Measurements from ENCODE around the gene NBPF9.
"Not testable (repeated sequence)": the region's sequence is repeated elsewhere in the genome, so short reads cannot be mapped to it uniquely, and the experiment has no call there.

NBPF9 gene

DNA sequence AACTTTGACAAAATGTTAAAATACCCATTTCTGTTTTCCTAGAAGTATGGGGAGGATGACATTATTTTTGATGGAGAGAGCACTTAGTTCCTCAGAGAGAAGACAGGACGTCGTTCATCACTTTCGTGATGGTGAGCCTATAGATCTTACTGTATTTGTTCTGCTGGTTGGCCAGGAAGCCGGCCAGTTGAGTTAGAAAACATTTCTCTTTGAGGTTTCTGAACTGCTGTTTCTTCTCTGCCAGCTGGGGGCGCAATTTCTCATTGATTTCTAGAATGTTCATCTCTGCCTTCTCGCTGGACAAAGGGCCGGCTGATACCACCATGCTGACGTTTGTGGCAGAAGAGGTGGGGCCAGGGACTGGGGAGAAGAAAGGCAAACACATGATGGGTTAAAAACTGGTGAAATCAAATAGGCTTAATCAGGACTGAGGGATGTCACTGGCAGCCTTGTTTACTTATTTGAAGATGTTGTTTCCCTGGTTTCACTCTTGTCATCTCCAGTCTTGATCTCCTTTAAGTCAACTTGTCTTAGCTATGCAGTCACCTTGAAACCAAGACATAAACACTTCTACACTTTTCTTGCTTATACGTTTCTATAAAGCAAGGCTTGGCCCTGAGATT lies 27.7 kb downstream of the NBPF9 start:
- H3K4me2 ChIP-seq (ENCODE audit: low read length); H3K4me3 ChIP-seq (ENCODE audit: low read depth, low read length); H3K14ac ChIP-seq (ENCODE audit: low read length); H2BK12ac ChIP-seq (ENCODE audit: low read length); H2BK5ac ChIP-seq (ENCODE audit: low read depth, low read length, poor library complexity); H3K23ac ChIP-seq (ENCODE audit: low read length); H3K27me3 ChIP-seq (ENCODE audit: insufficient read depth, low read length); H3K79me2 ChIP-seq (ENCODE audit: control insufficient read depth, insufficient read depth, low read length, poor library complexity); H3K4me1 ChIP-seq (ENCODE audit: control insufficient read depth in 1 of 2, insufficient read depth in 2 of 2, low read length in 2 of 2); H4K91ac ChIP-seq (ENCODE audit: low read depth, low read length); H3K9ac ChIP-seq (ENCODE audit: low read length); H4K8ac ChIP-seq (ENCODE audit: low read depth, low read length); H3K36me3 ChIP-seq (ENCODE audit: control insufficient read depth in 1 of 2, insufficient read depth in 2 of 2, low read length in 2 of 2); H4K12ac ChIP-seq (ENCODE audit: low read depth, low read length); H3K79me1 ChIP-seq (ENCODE audit: low read length); H3K18ac ChIP-seq (ENCODE audit: low read length); H3K4ac ChIP-seq (ENCODE audit: low read depth, low read length); H2BK120ac ChIP-seq (ENCODE audit: insufficient read depth, low read length, poor library complexity); H3K27ac ChIP-seq (ENCODE audit: low read depth, low read length); H2AFZ ChIP-seq (ENCODE audit: insufficient read depth, low read length, poor library complexity); H2AK5ac ChIP-seq (ENCODE audit: low read length); DNase-seq; H3K9me3 ChIP-seq (ENCODE audit: insufficient read depth, low read depth, low read length): not testable (repeated sequence)
- WGBS (ENCODE audit: extremely low coverage, insufficient coverage, insufficient read length), result no CpG with 5 or more reads among the region's 9 CpGs

DNA sequence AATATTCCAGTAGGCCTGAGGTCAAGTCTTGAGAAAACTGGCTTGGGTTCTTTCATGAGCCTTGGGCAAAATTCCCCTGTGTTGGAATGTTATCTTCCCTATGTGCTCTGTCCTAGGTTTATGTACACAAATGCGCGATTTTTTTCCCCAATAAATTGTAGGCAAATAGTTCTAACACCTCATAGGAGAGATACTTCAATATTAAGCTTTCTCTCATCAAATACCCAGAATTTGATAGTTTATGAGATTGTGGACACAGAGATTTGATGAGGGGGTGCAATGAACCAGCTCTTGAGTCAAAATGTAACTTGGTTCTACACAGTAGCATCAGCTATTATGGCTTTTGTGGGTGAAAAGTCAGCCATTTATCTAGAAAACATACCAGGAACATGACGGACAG lies 38.7 kb downstream of the NBPF9 start:
- H3K27ac ChIP-seq (ENCODE audit: low read depth, low read length); H3K79me1 ChIP-seq (ENCODE audit: low read length); H3K4me3 ChIP-seq (ENCODE audit: low read depth, low read length); H3K36me3 ChIP-seq (ENCODE audit: control insufficient read depth in 1 of 2, insufficient read depth in 2 of 2, low read length in 2 of 2); H3K4me1 ChIP-seq (ENCODE audit: control insufficient read depth in 1 of 2, insufficient read depth in 2 of 2, low read length in 2 of 2); H2BK12ac ChIP-seq (ENCODE audit: low read length); H3K79me2 ChIP-seq (ENCODE audit: control insufficient read depth, insufficient read depth, low read length, poor library complexity); H3K4ac ChIP-seq (ENCODE audit: low read depth, low read length); H2BK120ac ChIP-seq (ENCODE audit: insufficient read depth, low read length, poor library complexity); H4K12ac ChIP-seq (ENCODE audit: low read depth, low read length); H4K91ac ChIP-seq (ENCODE audit: low read depth, low read length); H3K23ac ChIP-seq (ENCODE audit: low read length); H3K14ac ChIP-seq (ENCODE audit: low read length); H3K9me3 ChIP-seq (ENCODE audit: insufficient read depth, low read depth, low read length); H3K4me2 ChIP-seq (ENCODE audit: low read length); H3K9ac ChIP-seq (ENCODE audit: low read length); H2BK5ac ChIP-seq (ENCODE audit: low read depth, low read length, poor library complexity); H4K8ac ChIP-seq (ENCODE audit: low read depth, low read length); H3K18ac ChIP-seq (ENCODE audit: low read length); H2AK5ac ChIP-seq (ENCODE audit: low read length); H2AFZ ChIP-seq (ENCODE audit: insufficient read depth, low read length, poor library complexity); H3K27me3 ChIP-seq (ENCODE audit: insufficient read depth, low read length): not testable (repeated sequence)
- DNase-seq, result peak; percentile 0 to 57
- WGBS (ENCODE audit: extremely low coverage, insufficient coverage, insufficient read length), result no CpG with 5 or more reads among the region's 3 CpGs

DNA sequence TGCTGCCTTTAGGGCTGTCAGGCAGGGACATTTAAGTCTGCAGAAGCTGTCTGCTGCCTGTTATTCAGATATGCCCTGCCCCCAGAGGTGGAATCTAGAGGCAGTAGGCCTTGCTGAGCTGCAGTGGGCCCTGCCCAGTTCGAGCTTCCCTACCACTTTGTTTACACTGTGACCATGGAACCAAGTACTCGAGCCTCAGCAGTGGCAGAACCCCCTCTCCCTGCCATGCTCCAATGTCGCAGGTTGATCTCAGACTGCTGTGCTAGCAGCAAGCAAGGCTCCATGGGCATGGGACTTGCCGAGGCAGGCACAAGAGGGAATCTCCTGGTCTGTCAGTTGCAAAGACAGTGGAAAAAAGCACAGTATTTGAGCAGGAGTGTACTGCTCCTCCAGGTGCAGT lies 60.3 kb downstream of the NBPF9 start:
- not testable (repeated sequence) for H3K27ac ChIP-seq (ENCODE audit: low read depth, low read length); H3K9ac ChIP-seq (ENCODE audit: low read length); H3K4me2 ChIP-seq (ENCODE audit: low read length); H4K8ac ChIP-seq (ENCODE audit: low read depth, low read length); H4K12ac ChIP-seq (ENCODE audit: low read depth, low read length); H2AK5ac ChIP-seq (ENCODE audit: low read length); DNase-seq; H3K36me3 ChIP-seq (ENCODE audit: control insufficient read depth in 1 of 2, insufficient read depth in 2 of 2, low read length in 2 of 2); H3K4me1 ChIP-seq (ENCODE audit: control insufficient read depth in 1 of 2, insufficient read depth in 2 of 2, low read length in 2 of 2); H3K27me3 ChIP-seq (ENCODE audit: insufficient read depth, low read length); H3K9me3 ChIP-seq (ENCODE audit: insufficient read depth, low read depth, low read length); H3K4me3 ChIP-seq (ENCODE audit: low read depth, low read length); H3K4ac ChIP-seq (ENCODE audit: low read depth, low read length); H3K23ac ChIP-seq (ENCODE audit: low read length); H4K91ac ChIP-seq (ENCODE audit: low read depth, low read length); H3K79me2 ChIP-seq (ENCODE audit: control insufficient read depth, insufficient read depth, low read length, poor library complexity); H3K14ac ChIP-seq (ENCODE audit: low read length); H2BK5ac ChIP-seq (ENCODE audit: low read depth, low read length, poor library complexity); H2BK12ac ChIP-seq (ENCODE audit: low read length); H2BK120ac ChIP-seq (ENCODE audit: insufficient read depth, low read length, poor library complexity); H3K79me1 ChIP-seq (ENCODE audit: low read length); H3K18ac ChIP-seq (ENCODE audit: low read length); H2AFZ ChIP-seq (ENCODE audit: insufficient read depth, low read length, poor library complexity)
- no CpG with 5 or more reads among the region's 4 CpGs for WGBS (ENCODE audit: extremely low coverage, insufficient coverage, insufficient read length)

DNA sequence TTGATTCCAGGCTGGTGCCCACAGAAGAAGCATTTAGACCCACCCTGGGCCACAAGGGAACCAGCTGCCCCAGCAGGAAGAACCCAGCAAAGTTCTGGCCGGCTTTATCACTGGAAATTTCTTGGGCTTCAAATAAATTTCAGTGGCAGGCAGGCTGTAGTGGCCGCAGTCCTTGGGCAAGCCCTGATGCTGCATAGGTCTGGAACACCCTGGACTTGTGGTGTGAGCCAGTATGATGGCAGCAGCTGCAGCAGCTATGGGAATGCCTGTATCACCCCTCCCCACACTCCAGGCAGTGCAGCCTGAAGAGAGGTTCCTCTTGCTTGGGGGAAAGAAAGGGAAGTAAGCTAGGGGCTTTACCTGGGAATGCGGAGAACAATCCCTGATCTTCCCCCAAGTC lies 69.4 kb downstream of the NBPF9 start:
- H2BK120ac ChIP-seq (ENCODE audit: insufficient read depth, low read length, poor library complexity); H2AFZ ChIP-seq (ENCODE audit: insufficient read depth, low read length, poor library complexity); H3K14ac ChIP-seq (ENCODE audit: low read length); H4K12ac ChIP-seq (ENCODE audit: low read depth, low read length); H3K4me2 ChIP-seq (ENCODE audit: low read length); H3K27ac ChIP-seq (ENCODE audit: low read depth, low read length); H2BK5ac ChIP-seq (ENCODE audit: low read depth, low read length, poor library complexity); H2BK12ac ChIP-seq (ENCODE audit: low read length); H3K18ac ChIP-seq (ENCODE audit: low read length); H2AK5ac ChIP-seq (ENCODE audit: low read length); H3K4ac ChIP-seq (ENCODE audit: low read depth, low read length); DNase-seq; H3K27me3 ChIP-seq (ENCODE audit: insufficient read depth, low read length); H3K4me1 ChIP-seq (ENCODE audit: control insufficient read depth in 1 of 2, insufficient read depth in 2 of 2, low read length in 2 of 2); H3K4me3 ChIP-seq (ENCODE audit: low read depth, low read length); H4K8ac ChIP-seq (ENCODE audit: low read depth, low read length); H4K91ac ChIP-seq (ENCODE audit: low read depth, low read length); H3K79me1 ChIP-seq (ENCODE audit: low read length); H3K9ac ChIP-seq (ENCODE audit: low read length); H3K79me2 ChIP-seq (ENCODE audit: control insufficient read depth, insufficient read depth, low read length, poor library complexity); H3K9me3 ChIP-seq (ENCODE audit: insufficient read depth, low read depth, low read length); H3K36me3 ChIP-seq (ENCODE audit: control insufficient read depth in 1 of 2, insufficient read depth in 2 of 2, low read length in 2 of 2); H3K23ac ChIP-seq (ENCODE audit: low read length): not testable (repeated sequence)
- no CpG with 5 or more reads among the region's 3 CpGs for WGBS (ENCODE audit: extremely low coverage, insufficient coverage, insufficient read length)
